Neural cell (in vitro differentiated cells): ENCODE results near the gene TMEM119. TPM values are rescaled to one million over a fixed set of nuclear protein-coding genes. Genes with fewer than 3 reads are reported as not detected.

ENCODE experiments used
- H2AFZ ChIP-seq: fragments of 200-600, 300-800 bp; sonication (generic), shearing (Covaris generic); 2 replicates; pipeline ENCODE4 v1.6.0; 2014; ENCODE audit warnings: low read depth, mild to moderate bottlenecking, antibody characterized with exemption, low read length, moderate library complexity
- H3F3A ChIP-seq: fragments of 200-600 bp; shearing (Covaris generic); 2 replicates; pipeline ENCODE4 v1.6.1; 2016; ENCODE audit warnings: mild to moderate bottlenecking, moderate library complexity, mixed read lengths, antibody characterized with exemption, low read length; ENCODE audit not compliant: insufficient read depth, poor library complexity, severe bottlenecking
- H3K27ac ChIP-seq: fragments of 200-600, 300-800 bp; sonication (generic), shearing (Covaris generic); 2 replicates; pipeline ENCODE4 v1.5.1; 2014; ENCODE audit warnings: mild to moderate bottlenecking, low read length, moderate library complexity
- H3K27me3 ChIP-seq: fragments of 300-800, 200-600 bp; sonication (generic), shearing (Covaris generic); 2 replicates; pipeline ENCODE4 v1.6.0; 2014; ENCODE audit warnings: mild to moderate bottlenecking, low read depth, low read length, moderate library complexity; ENCODE audit not compliant: insufficient read depth
- H3K36me3 ChIP-seq: fragments of 300-800, 200-600 bp; sonication (generic), shearing (Covaris generic); 2 replicates; pipeline ENCODE4 v1.5.1; 2014; ENCODE audit warnings: mild to moderate bottlenecking, antibody characterized with exemption, low read length, moderate library complexity; ENCODE audit not compliant: insufficient read depth
- H3K4me2 ChIP-seq: fragments of 300-800, 200-600 bp; sonication (generic), shearing (Covaris generic); 2 replicates; pipeline ENCODE4 v1.6.0; 2014; ENCODE audit warnings: mild to moderate bottlenecking, low read length
- H3K4me3 ChIP-seq: fragments of 300-800, 200-600 bp; sonication (generic), shearing (Covaris generic); 2 replicates; pipeline ENCODE4 v1.5.1; 2014; ENCODE audit warnings: mild to moderate bottlenecking, low read length, moderate library complexity
- H3K79me2 ChIP-seq: fragments of 200-600 bp; shearing (Covaris generic); replicated peaks from 2 replicates; pipeline ENCODE4 v1.6.0; 2014; ENCODE audit warnings: mild to moderate bottlenecking, low read length, moderate library complexity; ENCODE audit not compliant: insufficient read depth
- H3K9ac ChIP-seq: fragments of 300-800, 200-600 bp; sonication (generic), shearing (Covaris generic); 2 replicates; pipeline ENCODE4 v1.6.1; 2016; ENCODE audit warnings: mild to moderate bottlenecking, low read length, mixed read lengths
- H3K9me2 ChIP-seq: fragments of 200-600 bp; shearing (Covaris generic); 2 replicates; pipeline ENCODE4 v1.6.1; 2016; ENCODE audit warnings: mild to moderate bottlenecking, low read length, mixed read lengths; ENCODE audit not compliant: insufficient read depth
- H3K9me3 ChIP-seq: fragments of 200-600, 300-800 bp; sonication (generic), shearing (Covaris generic); 2 replicates; pipeline ENCODE4 v1.6.1; 2016; ENCODE audit warnings: mild to moderate bottlenecking, mixed run types, low read length, moderate library complexity, mixed read lengths
- H4K20me1 ChIP-seq: fragments of 200-600 bp; shearing (Covaris generic); 2 replicates; pipeline ENCODE4 v1.6.1; 2016; ENCODE audit warnings: mild to moderate bottlenecking, mixed run types; ENCODE audit not compliant: insufficient read depth
- CTCF ChIP-seq: fragments of 450-650 bp; IDR thresholded peaks from 2 replicates; pipeline ENCODE4 v1.5.1; 2014; ENCODE audit warnings: antibody characterized with exemption, mild to moderate bottlenecking, moderate library complexity; ENCODE audit not compliant: poor library complexity, severe bottlenecking
- EP300 ChIP-seq: fragments of 450-650 bp; conservative IDR thresholded peaks from 2 replicates; pipeline ENCODE4 v1.6.1; 2014; ENCODE audit warnings: antibody characterized with exemption, mild to moderate bottlenecking, moderate library complexity; ENCODE audit not compliant: poor library complexity, severe bottlenecking
- EZH2 ChIP-seq: fragments of 200-600, 300-800 bp; shearing (Covaris generic), sonication (generic); IDR thresholded peaks from 2 replicates; pipeline ENCODE4 v1.6.1; 2014; ENCODE audit warnings: antibody characterized with exemption, low read length, borderline replicate concordance, mild to moderate bottlenecking; ENCODE audit not compliant: insufficient read depth, poor library complexity, severe bottlenecking
- MXI1 ChIP-seq: fragments of 450-650 bp; conservative IDR thresholded peaks from 2 replicates; pipeline ENCODE4 v1.6.1; 2014; ENCODE audit warnings: antibody characterized with exemption, mild to moderate bottlenecking; ENCODE audit not compliant: poor library complexity, severe bottlenecking
- POLR2AphosphoS5 ChIP-seq: IDR thresholded peaks from 2 replicates; pipeline ENCODE4 v1.6.1; 2012
- RAD21 ChIP-seq: fragments of 450-650 bp; conservative IDR thresholded peaks from 2 replicates; pipeline ENCODE4 v1.6.1; 2014; ENCODE audit warnings: antibody characterized with exemption, mild to moderate bottlenecking, moderate library complexity
- REST ChIP-seq: IDR thresholded peaks from 2 replicates; pipeline ENCODE4 v1.6.1; 2012; ENCODE audit warnings: borderline replicate concordance
- SMC3 ChIP-seq: fragments of 450-650 bp; conservative IDR thresholded peaks from 2 replicates; pipeline ENCODE4 v1.6.1; 2014; ENCODE audit warnings: antibody characterized with exemption, mild to moderate bottlenecking, moderate library complexity; ENCODE audit not compliant: poor library complexity
- TAF1 ChIP-seq: IDR thresholded peaks from 2 replicates; pipeline ENCODE4 v1.6.1; 2012; ENCODE audit warnings: low read depth
- polyA plus RNA-seq: library from polyadenylated mRNA; depleted of rRNA; stranded (reverse); fragments of >200 nt; gene quantifications from 2 replicates; pipeline ENCODE4 v1.2.3, GENCODE V29; 2014

TMEM119 gene
- polyA plus RNA-seq, 1 donor from 2014 or later = not detected

DNA sequence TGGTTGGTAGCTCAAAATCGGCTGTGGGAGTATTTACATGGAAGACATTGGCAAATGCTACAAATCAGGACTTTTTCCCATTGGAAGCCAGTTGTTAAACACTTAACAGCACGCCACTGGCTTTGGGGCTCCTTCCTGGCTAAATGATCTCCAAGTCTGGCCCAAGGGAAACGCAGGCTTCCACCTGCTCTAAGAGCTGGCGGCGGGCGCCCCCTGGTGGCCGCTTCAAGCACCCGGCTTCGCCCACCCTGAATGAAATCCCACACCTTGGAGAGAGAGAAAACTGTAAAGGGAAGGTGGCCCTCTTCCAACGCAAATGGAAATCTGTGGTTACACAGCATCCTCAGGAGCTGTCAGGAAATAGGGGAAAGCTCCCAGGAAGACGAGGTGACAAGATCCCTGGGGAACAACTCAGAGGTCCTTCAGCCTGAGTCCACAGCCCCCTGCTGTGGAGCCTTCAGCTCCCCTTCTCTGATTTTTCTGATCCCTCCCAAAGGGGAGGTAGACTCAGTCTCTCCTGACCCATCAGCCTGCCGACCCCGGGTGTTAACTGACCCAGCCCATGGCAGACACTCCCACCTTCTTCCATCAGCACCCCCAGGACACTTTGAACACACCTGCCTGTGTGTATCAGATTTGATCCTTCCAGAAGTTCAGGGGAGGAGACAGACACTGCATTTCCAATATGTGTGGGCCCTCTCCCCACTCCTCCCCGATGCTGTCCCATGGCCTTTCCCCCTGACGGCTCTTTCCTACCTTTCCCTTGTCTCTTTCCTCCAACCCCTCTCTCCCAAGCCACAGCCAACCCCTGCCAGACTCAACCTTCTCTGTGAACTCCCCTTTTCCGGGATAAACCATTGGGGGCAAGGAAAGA is 20.4 kb upstream of the TMEM119 start:
- Histone ChIP-seq H3K27me3 (no peaks in the 10 kb centered on the region), H3K27ac (no peak overlapping the region), H3F3A (no peaks in the 10 kb centered on the region), H3K36me3 (no peaks in the 10 kb centered on the region), H3K79me2 (no peaks in the 10 kb centered on the region), H3K9ac (no peak overlapping the region), H2AFZ (no peak overlapping the region), H4K20me1 (no peaks in the 10 kb centered on the region), H3K9me2 (no peaks in the 10 kb centered on the region), H3K4me3 (no peak overlapping the region), H3K9me3 (no peaks in the 10 kb centered on the region), H3K4me2 (no peak overlapping the region)
- TF ChIP-seq TAF1 (no peak), EP300 (no peak), CTCF (peak; percentile 94), MXI1 (no peak), EZH2 (no peak), SMC3 (peak; percentile 91), RAD21 (peak; percentile 89), REST (no peak), POLR2AphosphoS5 (no peak)

DNA sequence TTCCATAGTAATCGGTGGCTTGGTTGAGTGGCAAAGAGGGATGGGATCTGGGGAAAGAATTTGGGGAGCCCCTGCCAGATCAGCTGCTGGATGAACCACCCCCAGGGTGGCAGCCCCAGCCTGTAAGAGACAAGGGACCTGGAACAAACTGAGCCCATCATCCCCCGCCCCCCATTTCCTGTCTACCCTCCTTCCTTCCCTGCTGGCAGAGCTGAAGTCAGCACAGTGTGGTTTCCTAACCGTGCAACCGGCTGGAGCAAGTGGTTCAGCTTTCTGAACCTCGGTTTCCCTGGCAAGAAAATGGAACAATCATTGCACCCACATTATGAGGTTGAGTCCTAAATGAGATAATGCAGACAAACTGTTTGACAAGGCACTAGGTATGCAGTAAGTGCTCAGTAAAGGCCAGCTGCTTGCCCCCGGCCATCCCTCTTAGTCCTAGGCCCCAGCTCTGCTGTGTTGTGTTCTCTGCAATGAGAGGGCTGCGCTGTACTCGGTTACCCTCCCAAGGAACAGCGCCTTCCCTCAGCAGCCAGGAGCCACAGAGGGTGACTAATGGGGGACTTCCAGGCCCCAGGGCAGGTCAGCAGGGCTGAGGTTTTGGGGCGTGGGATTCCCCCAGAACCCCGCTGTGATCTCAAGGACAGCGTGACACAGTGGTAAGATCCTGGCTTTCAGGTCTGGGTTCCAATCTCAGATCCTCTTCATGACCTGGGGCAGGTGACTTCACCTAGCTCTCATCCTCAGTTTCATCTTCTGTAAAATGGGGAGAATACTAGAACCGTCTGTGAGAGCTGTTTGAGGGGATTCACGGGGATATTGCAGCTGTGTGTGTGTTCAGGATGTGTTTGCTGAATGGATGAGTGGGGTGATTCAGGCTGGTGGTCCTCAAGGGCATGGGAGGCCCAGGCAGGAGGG is 19.3 kb upstream of the TMEM119 start:
- no peaks in the 10 kb centered on the region for H3K27me3 ChIP-seq
- no peaks in the 10 kb centered on the region for H4K20me1 ChIP-seq
- no peaks in the 10 kb centered on the region for H3K79me2 ChIP-seq
- H3K4me2 ChIP-seq = no peak overlapping the region
- H3K27ac ChIP-seq = no peak overlapping the region
- H3K36me3 ChIP-seq = no peaks in the 10 kb centered on the region
- no peak overlapping the region for H3K4me3 ChIP-seq
- H3K9me3 ChIP-seq = no peaks in the 10 kb centered on the region
- H2AFZ ChIP-seq = no peak overlapping the region
- no peak overlapping the region for H3K9ac ChIP-seq
- no peaks in the 10 kb centered on the region for H3K9me2 ChIP-seq
- TF ChIP-seq POLR2AphosphoS5 = no peak
- no peak for TF ChIP-seq RAD21
- no peak for TF ChIP-seq EZH2
- no peak for TF ChIP-seq CTCF
- TF ChIP-seq TAF1 = no peak
- TF ChIP-seq SMC3 = no peak
- TF ChIP-seq REST = no peak
- TF ChIP-seq EP300 = no peak
- no peak for TF ChIP-seq MXI1
- no peaks in the 10 kb centered on the region for H3F3A ChIP-seq
